Mesenchymal stem cell (in vitro differentiated cells and primary cell): ENCODE measurements around the gene SLC48A1.

Experiments used
- DNase-seq: peaks from one replicate; pipeline ENCODE4 v3.0.0-alpha.2; 2013
- H2AFZ ChIP-seq: one replicate; pipeline ENCODE4 v1.6.1; 2013; ENCODE audit warnings: low read depth, mild to moderate bottlenecking, control low read depth, inconsistent platforms, low read length, moderate library complexity
- H2AK5ac ChIP-seq: 2 replicates; pipeline ENCODE4 v1.6.1; 2013; ENCODE audit warnings: low read length, moderate library complexity, mild to moderate bottlenecking, inconsistent platforms; ENCODE audit not compliant: severe bottlenecking
- H2BK120ac ChIP-seq: one replicate; pipeline ENCODE4 v1.6.1; 2013; ENCODE audit warnings: low read depth, mild to moderate bottlenecking, inconsistent platforms, low read length, moderate library complexity
- H2BK12ac ChIP-seq, 2 experiments: one replicate each; pipeline ENCODE4 v1.6.1; 2013; ENCODE audit warnings: inconsistent platforms in 2 of 2, low read length in 2 of 2, mild to moderate bottlenecking in 2 of 2, moderate library complexity in 2 of 2, control low read depth in 1 of 2
- H2BK15ac ChIP-seq: one replicate; pipeline ENCODE4 v1.6.1; 2013; ENCODE audit warnings: mild to moderate bottlenecking, low read depth, inconsistent platforms; ENCODE audit not compliant: poor library complexity, severe bottlenecking
- H2BK5ac ChIP-seq: 2 replicates; pipeline ENCODE4 v1.6.1; 2013; ENCODE audit warnings: low read depth, mild to moderate bottlenecking, low read length, control low read depth, inconsistent platforms; ENCODE audit not compliant: poor library complexity, severe bottlenecking
- H3K14ac ChIP-seq, 2 experiments: one replicate each; pipeline ENCODE4 v1.6.1; 2013; ENCODE audit warnings: inconsistent platforms in 2 of 2, low read length in 2 of 2, control low read depth in 1 of 2, mild to moderate bottlenecking in 1 of 2, moderate library complexity in 1 of 2
- H3K18ac ChIP-seq, 2 experiments: one replicate each; pipeline ENCODE4 v1.6.1; 2013; ENCODE audit warnings: inconsistent platforms in 2 of 2, low read length in 2 of 2, control low read depth in 1 of 2, low read depth in 1 of 2, mild to moderate bottlenecking in 1 of 2
- H3K23ac ChIP-seq, 2 experiments: one replicate each; pipeline ENCODE4 v1.6.1; 2013; ENCODE audit warnings: inconsistent platforms in 2 of 2, low read length in 2 of 2, mild to moderate bottlenecking in 2 of 2, moderate library complexity in 2 of 2, control low read depth in 1 of 2
- H3K27ac ChIP-seq: 2 replicates; pipeline ENCODE4 v1.5.1; 2013; ENCODE audit warnings: mild to moderate bottlenecking, moderate library complexity, low read length, control low read depth, inconsistent platforms; ENCODE audit not compliant: poor library complexity, severe bottlenecking
- H3K27me3 ChIP-seq, 2 experiments: 2 replicates each; pipeline versions ENCODE4 v1.6.1 to v1.7.0; 2013; ENCODE audit warnings: low read length in 2 of 2, mild to moderate bottlenecking in 2 of 2, moderate library complexity in 2 of 2, control low read depth in 1 of 2, inconsistent platforms in 1 of 2; ENCODE audit not compliant: control insufficient read depth in 1 of 2, insufficient read depth in 1 of 2
- H3K36me3 ChIP-seq, 2 experiments: 2 replicates each; pipeline versions ENCODE4 v1.6.1 to v1.7.0; 2013; ENCODE audit warnings: low read length in 2 of 2, control low read depth in 1 of 2, inconsistent platforms in 1 of 2, low read depth in 1 of 2, mild to moderate bottlenecking in 1 of 2; ENCODE audit not compliant: insufficient read depth in 2 of 2, control insufficient read depth in 1 of 2
- H3K4ac ChIP-seq, 2 experiments: one replicate each; pipeline ENCODE4 v1.6.1; 2013; ENCODE audit warnings: inconsistent platforms in 2 of 2, low read length in 2 of 2, mild to moderate bottlenecking in 2 of 2, moderate library complexity in 2 of 2, control low read depth in 1 of 2, low read depth in 1 of 2
- H3K4me1 ChIP-seq: 2 replicates; pipeline ENCODE4 v1.6.1; 2013; ENCODE audit warnings: low read depth, low read length, control low read depth; ENCODE audit not compliant: control insufficient read depth, insufficient read depth
- H3K4me2 ChIP-seq: 2 replicates; pipeline ENCODE4 v1.6.1; 2013; ENCODE audit warnings: low read length, mild to moderate bottlenecking, inconsistent platforms; ENCODE audit not compliant: poor library complexity, severe bottlenecking
- H3K4me3 ChIP-seq, 2 experiments: 2 replicates each; pipeline versions ENCODE4 v1.5.1 to v1.7.0; 2013; ENCODE audit warnings: low read length in 2 of 2, mild to moderate bottlenecking in 2 of 2, control low read depth in 1 of 2, low read depth in 1 of 2; ENCODE audit not compliant: insufficient read depth in 1 of 2
- H3K79me1 ChIP-seq: replicated peaks from 2 replicates; pipeline ENCODE4 v1.6.1; 2013; ENCODE audit warnings: mild to moderate bottlenecking, control low read depth, low read length, inconsistent platforms; ENCODE audit not compliant: poor library complexity, severe bottlenecking
- H3K9ac ChIP-seq: 2 replicates; pipeline ENCODE4 v1.7.0; 2013; ENCODE audit warnings: mild to moderate bottlenecking, low read length, moderate library complexity
- H3K9me3 ChIP-seq: 2 replicates; pipeline ENCODE4 v1.7.0; 2013; ENCODE audit warnings: mild to moderate bottlenecking, low read length; ENCODE audit not compliant: control insufficient read depth
- H4K8ac ChIP-seq: one replicate; pipeline ENCODE4 v1.6.1; 2013; ENCODE audit warnings: inconsistent platforms, mild to moderate bottlenecking, low read length, moderate library complexity
- H4K91ac ChIP-seq: one replicate; pipeline ENCODE4 v1.6.1; 2013; ENCODE audit warnings: mild to moderate bottlenecking, low read length, inconsistent platforms
- WGBS: methylation state at CpG from one replicate; pipeline ENCODE4 v1.1.7; 2013; ENCODE audit warnings: mixed read lengths; 5-methylcytosine and 5-hydroxymethylcytosine counted together

The SLC48A1 gene

DNA sequence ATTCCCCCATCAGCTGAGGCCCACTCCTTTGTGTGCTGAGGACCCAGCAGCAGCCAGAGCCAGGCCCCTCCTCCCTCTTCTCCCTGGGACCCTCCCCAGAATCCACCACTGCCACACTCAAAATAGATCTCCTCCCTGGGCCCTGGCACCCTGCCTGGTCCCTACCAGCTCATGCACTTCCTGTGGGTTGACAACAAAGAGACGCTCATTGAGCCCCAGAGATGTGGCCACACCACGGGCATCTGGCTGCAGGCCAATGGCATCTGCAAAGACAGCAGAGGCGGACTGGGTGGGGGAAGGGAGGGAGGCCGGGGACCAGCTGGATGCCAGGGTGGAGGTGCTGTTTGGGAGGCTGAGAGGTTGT is 31.7 kb upstream of the SLC48A1 start:
- Histone ChIP-seq H3K79me1 (no peaks in the 10 kb centered on the region), H2AK5ac (no peak overlapping the region), H3K4ac (no peak overlapping the region), H4K91ac (no peak overlapping the region), H2BK12ac (no peak overlapping the region), H3K9me3 (no peaks in the 10 kb centered on the region), H2BK120ac (peak overlapping the region; percentile 9), H3K27me3 (peaks cover 0 to 17% of the 10 kb centered on the region in 2 experiments), H3K23ac (no peak overlapping the region), H2AFZ (no peak overlapping the region), H3K27ac (no peak overlapping the region), H3K4me3 (no peak overlapping the region), H2BK5ac (no peak overlapping the region), H2BK15ac (no peak overlapping the region), H3K9ac (no peak overlapping the region), H3K4me1 (peaks cover 18% of the 10 kb centered on the region), H3K36me3 (peaks cover 0 to 77% of the 10 kb centered on the region in 2 experiments), H4K8ac (peak overlapping the region; percentile 12), H3K4me2 (no peak overlapping the region), H3K18ac (no peak overlapping the region), H3K14ac (no peak overlapping the region)
- DNase-seq: peak; percentile 18
- WGBS: 39% methylated on average over 4 of the region's 4 CpGs

DNA sequence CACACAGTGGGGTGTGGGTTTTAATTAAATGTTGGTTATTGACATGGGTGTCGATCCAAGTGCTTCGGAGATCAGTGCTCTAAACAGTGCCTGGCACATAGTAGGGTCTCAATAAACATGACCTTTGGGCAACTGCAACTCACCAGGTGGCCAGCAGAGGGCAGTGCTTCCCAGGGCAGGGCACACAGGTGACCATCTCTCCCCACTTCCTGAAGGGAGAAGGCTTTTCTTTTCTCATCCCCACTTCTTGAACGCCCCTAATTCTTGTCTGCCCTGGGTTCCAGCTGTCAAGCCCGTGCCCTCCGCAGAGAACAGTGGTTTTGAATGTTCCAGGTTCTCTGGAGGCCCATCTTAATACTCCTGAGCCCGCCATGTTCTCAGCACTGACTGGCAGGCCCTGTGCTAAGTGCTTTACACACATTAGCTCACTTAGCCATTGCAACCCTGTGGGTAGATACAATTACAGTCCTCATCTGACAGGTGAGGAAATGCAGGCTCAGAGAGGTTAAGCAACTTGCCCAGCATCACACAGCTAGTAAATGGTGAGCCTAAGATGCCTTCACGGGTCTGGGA is 30.7 kb upstream of the SLC48A1 start:
- no peak overlapping the region for H3K18ac ChIP-seq
- H3K4ac ChIP-seq: no peak overlapping the region
- no peaks in the 10 kb centered on the region for H3K9me3 ChIP-seq
- no peak overlapping the region for H2BK5ac ChIP-seq
- no peak overlapping the region for H2BK120ac ChIP-seq
- no peak overlapping the region for H2BK15ac ChIP-seq
- no peak overlapping the region for H3K4me2 ChIP-seq
- peak; percentile 35 for DNase-seq
- H3K14ac ChIP-seq: no peak overlapping the region
- H3K79me1 ChIP-seq: no peaks in the 10 kb centered on the region
- no peak overlapping the region for H3K4me3 ChIP-seq
- H2AK5ac ChIP-seq: no peak overlapping the region
- H3K23ac ChIP-seq: no peak overlapping the region
- no peak overlapping the region for H3K27ac ChIP-seq
- no peak overlapping the region for H2BK12ac ChIP-seq
- no peak overlapping the region for H4K8ac ChIP-seq
- no peak overlapping the region for H3K9ac ChIP-seq
- peaks cover 0 to 17% of the 10 kb centered on the region in 2 experiments for H3K27me3 ChIP-seq
- no peak overlapping the region for H2AFZ ChIP-seq
- 70% methylated on average over 7 of the region's 7 CpGs for WGBS
- H3K36me3 ChIP-seq: peaks cover 0 to 77% of the 10 kb centered on the region in 2 experiments
- H3K4me1 ChIP-seq: peaks cover 13% of the 10 kb centered on the region
- H4K91ac ChIP-seq: no peak overlapping the region

DNA sequence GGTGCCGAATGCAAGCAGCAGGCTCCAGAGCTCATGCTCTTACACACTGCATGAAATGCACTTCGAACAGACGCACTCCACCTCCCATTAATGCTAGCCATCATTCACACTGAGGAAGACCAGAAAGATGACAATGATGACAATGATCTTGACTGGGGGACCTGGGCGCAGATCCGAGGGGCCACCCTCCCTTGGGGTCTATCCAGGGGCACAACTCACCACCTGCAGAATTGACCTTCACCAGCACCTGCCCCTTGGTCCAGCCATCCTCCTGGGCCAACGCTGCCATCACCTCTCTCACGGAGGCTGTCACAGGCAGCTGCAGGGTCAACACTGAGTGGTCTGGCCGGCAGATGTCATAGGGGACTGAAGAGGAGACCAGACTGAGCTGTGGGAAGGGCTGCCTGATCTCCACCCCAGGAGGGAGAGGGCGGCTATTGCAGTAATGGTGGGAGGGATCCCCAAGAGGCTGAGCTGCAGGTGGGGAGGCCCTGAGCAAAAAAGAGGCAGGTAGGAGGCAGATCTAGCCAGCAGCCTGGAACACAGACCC is 29.7 kb upstream of the SLC48A1 start:
- Histone ChIP-seq H3K18ac (no peak overlapping the region), H3K27ac (no peak overlapping the region), H3K9me3 (no peaks in the 10 kb centered on the region), H3K9ac (no peak overlapping the region), H2AFZ (no peak overlapping the region), H3K14ac (no peak overlapping the region), H2BK12ac (no peak overlapping the region), H3K79me1 (no peaks in the 10 kb centered on the region), H2BK5ac (no peak overlapping the region), H4K8ac (no peak overlapping the region), H3K4ac (no peak overlapping the region), H3K27me3 (peaks cover 0 to 17% of the 10 kb centered on the region in 2 experiments), H2BK15ac (no peak overlapping the region), H3K4me3 (no peak overlapping the region), H3K4me1 (peaks cover 12% of the 10 kb centered on the region), H4K91ac (no peak overlapping the region), H2AK5ac (no peak overlapping the region), H3K4me2 (no peak overlapping the region), H3K36me3 (peaks cover 4 to 77% of the 10 kb centered on the region in 2 experiments), H3K23ac (no peak overlapping the region), H2BK120ac (no peak overlapping the region)
- WGBS: 83% methylated on average over 9 of the region's 9 CpGs
- no peak for DNase-seq

DNA sequence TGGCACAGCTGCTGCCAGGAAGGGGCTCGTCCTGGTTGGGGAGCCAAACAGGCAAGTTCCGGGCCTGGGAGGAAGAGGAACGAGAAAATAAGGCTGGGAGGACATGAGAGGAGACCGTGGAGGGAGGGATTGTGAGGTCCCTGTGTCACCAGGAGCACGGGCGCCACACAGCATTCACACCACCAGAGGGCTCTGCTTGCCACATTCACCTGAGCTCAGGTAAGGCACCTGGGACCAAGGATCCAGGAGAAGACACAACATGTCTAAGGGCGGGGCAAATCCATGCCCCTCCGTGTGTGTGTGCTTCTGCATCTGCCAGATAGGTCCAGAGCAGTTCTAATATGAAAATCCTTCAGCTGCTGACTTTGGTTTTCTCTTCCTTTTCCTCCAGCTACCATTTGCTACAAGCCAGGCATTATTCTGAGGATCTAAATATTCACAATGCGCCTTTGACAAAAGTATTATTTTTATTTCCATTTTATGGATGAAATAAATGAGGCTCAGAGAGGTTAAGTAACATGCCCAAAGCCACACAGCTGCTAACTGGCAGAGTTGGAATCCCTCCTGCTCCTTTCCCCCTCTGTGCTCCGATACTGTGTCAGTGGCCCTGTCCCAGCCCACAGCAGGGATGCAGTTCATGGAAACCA is 28.9 kb upstream of the SLC48A1 start:
- no peak overlapping the region for H3K14ac ChIP-seq
- no peak overlapping the region for H3K9ac ChIP-seq
- peaks cover 0 to 17% of the 10 kb centered on the region in 2 experiments for H3K27me3 ChIP-seq
- H2BK120ac ChIP-seq: no peak overlapping the region
- H2AFZ ChIP-seq: no peak overlapping the region
- no peak overlapping the region for H2AK5ac ChIP-seq
- no peak for DNase-seq
- WGBS: 41% methylated on average over 8 of the region's 10 CpGs
- peaks cover 4 to 77% of the 10 kb centered on the region in 2 experiments for H3K36me3 ChIP-seq
- H4K8ac ChIP-seq: no peak overlapping the region
- no peak overlapping the region for H4K91ac ChIP-seq
- no peak overlapping the region for H3K18ac ChIP-seq
- no peak overlapping the region for H3K4me2 ChIP-seq
- H3K4ac ChIP-seq: no peak overlapping the region
- no peak overlapping the region for H3K23ac ChIP-seq
- H3K27ac ChIP-seq: no peak overlapping the region
- no peak overlapping the region for H2BK15ac ChIP-seq
- no peaks in the 10 kb centered on the region for H3K79me1 ChIP-seq
- H2BK12ac ChIP-seq: no peak overlapping the region
- H3K4me1 ChIP-seq: peaks cover 12% of the 10 kb centered on the region
- no peak overlapping the region for H2BK5ac ChIP-seq
- H3K4me3 ChIP-seq: no peak overlapping the region
- no peaks in the 10 kb centered on the region for H3K9me3 ChIP-seq
